D341Med (cell line): ENCODE measurements around the gene YKT6.
"Not testable (repeated sequence)": the region's sequence is repeated elsewhere in the genome, so short reads cannot be mapped to it uniquely, and the experiment has no call there.

Experiments
- DNase-seq: peaks from one replicate; pipeline ENCODE4 v3.0.0; 2012; ENCODE audit warnings: low spot score

Gene YKT6

GRCh38 chr7:44200699-44201461 lies at the start of gene YKT6:
Gene YKT6 (plus strand): TSS chr7:44200978. CDS start chr7:44201136, 158 bp downstream.
- peak; percentile 97 for DNase-seq

- no peak for DNase-seq
Measured at GRCh38 chr7:44151956-44152355, 48.8 kb upstream of the YKT6 start.

GRCh38 chr7:44152971-44153947 lies 47.5 kb upstream of the YKT6 start:
- DNase-seq, result no peak

- no peak for DNase-seq
Measured at GRCh38 chr7:44153948-44154335, 46.8 kb upstream of the YKT6 start.

- no peak for DNase-seq
Measured at GRCh38 chr7:44154703-44155102, 46.1 kb upstream of the YKT6 start.

- no peak for DNase-seq
Measured at GRCh38 chr7:44155191-44156185, 45.3 kb upstream of the YKT6 start.

- DNase-seq, result no peak
Measured at GRCh38 chr7:44156453-44157010, 44.2 kb upstream of the YKT6 start.

- no peak for DNase-seq
Measured at GRCh38 chr7:44157116-44158080, 43.4 kb upstream of the YKT6 start.

GRCh38 chr7:44158096-44158872 lies 42.5 kb upstream of the YKT6 start:
- DNase-seq, result no peak

- DNase-seq, result no peak
Measured at GRCh38 chr7:44158873-44159631, 41.7 kb upstream of the YKT6 start.

- no peak for DNase-seq
Measured at GRCh38 chr7:44159824-44160630, 40.8 kb upstream of the YKT6 start.

GRCh38 chr7:44161371-44161770 lies 39.4 kb upstream of the YKT6 start:
- no peak for DNase-seq

- no peak for DNase-seq
Measured at GRCh38 chr7:44162179-44162578, 38.6 kb upstream of the YKT6 start.

GRCh38 chr7:44162785-44163395 lies 37.9 kb upstream of the YKT6 start:
- DNase-seq, result no peak

- no peak for DNase-seq
Measured at GRCh38 chr7:44163591-44163990, 37.2 kb upstream of the YKT6 start.

GRCh38 chr7:44167920-44168319 lies 32.9 kb upstream of the YKT6 start:
- DNase-seq, result no peak

- DNase-seq, result not testable (repeated sequence)
Measured at GRCh38 chr7:44171901-44172300, 28.9 kb upstream of the YKT6 start.
